ENCODE data around the gene RNF5.

The RNF5 gene

GRCh38 chr6:32213649-32214048, 35.4 kb downstream of the RNF5 start:
- no peak for DNase-seq

DNA sequence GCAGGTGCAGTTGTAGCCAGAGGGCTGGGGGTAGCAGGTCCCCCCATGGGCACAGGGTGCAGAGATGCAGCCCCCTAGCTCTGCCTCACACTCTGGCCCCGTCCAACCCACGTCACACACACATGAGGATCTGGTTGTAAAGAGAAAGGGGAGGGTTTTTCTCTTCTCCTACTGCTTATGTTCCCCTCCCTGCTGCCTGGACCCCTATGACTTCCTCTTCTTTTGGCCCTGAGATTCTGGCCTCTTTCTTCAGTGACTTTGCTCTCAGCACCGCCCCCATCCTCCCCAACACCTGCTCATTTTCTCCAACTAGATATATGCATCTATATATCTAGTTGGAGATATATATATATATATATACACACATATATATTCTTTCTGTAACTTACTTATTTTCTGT, 35.9 kb downstream of the RNF5 start:
- DNase-seq: no peak

DNA sequence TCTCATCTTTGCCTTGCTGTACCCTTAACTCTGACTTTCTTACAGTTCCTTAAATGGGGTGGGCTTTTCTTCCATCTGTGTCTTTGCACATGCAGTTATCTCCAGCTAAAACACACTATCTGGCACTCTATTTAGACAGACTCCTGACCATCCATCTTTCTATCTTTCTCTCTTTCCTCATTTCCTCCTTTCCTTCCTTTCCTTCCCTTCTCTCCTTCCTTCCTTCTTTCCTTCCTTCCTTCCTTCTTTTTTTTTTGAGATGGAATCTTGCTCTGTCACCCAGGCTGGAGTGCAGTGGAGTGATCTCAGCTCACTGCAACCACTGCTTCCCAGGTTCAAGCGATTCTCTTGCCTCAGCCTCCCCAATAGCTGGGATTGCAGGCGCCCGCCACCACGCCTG, 37.4 kb downstream of the RNF5 start:
- DNase-seq: no peak

GRCh38 chr6:32216285-32216684, 38.1 kb downstream of the RNF5 start:
- no peak for DNase-seq

DNA sequence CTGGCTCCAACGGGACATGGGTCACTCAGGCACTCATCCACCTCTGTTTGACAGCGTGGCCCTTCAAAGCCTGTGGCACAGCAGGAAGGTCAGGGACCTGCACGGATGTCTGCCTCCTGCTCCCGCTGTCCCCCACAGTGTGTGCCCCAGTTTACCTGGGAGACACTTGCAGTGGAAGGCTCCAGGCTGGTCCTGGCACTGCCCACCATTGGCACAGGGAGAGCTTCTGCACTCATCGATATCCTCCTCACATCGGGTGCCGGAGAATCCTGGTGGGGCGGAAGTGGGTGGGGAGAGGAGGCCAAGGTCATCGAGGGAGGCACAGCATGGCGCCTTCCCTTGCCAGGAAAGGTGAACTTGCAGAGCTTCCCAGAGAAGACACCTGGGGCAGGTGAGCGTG, 38.8 kb downstream of the RNF5 start:
- DNase-seq: no peak

- no peak for DNase-seq
These were observed 40.0 kb downstream of the RNF5 start for GRCh38 chr6:32218167-32218566.

GRCh38 chr6:32220021-32220420, 41.8 kb downstream of the RNF5 start:
- DNase-seq: no peak

GRCh38 chr6:32222333-32223230, 44.4 kb downstream of the RNF5 start:
- no peak for DNase-seq

GRCh38 chr6:32223258-32224235, 45.3 kb downstream of the RNF5 start, which contains the start of gene NOTCH4:
Gene NOTCH4, minus strand, starts transcription at chr6:32224067. Its CDS starts 139 bp downstream, at chr6:32223928.
- DNase-seq: no peak

GRCh38 chr6:32224696-32225095, 46.5 kb downstream of the RNF5 start:
- DNase-seq: no peak

- DNase-seq: no peak
These were observed 48.2 kb downstream of the RNF5 start for GRCh38 chr6:32226434-32226833.

All from HCEC 1CT (cell line).